HG03469 (cell line): ENCODE measurements around the gene ZMYND12.

Experiments used
- ATAC-seq: cut with Tn5 transposase; IDR thresholded peaks from one replicate; pipeline ENCODE4 v1.9.1; 2021; ENCODE audit warnings: mild to moderate bottlenecking, moderate library complexity, moderate number of reproducible peaks; ENCODE audit not compliant: unreplicated experiment

ZMYND12 gene

DNA sequence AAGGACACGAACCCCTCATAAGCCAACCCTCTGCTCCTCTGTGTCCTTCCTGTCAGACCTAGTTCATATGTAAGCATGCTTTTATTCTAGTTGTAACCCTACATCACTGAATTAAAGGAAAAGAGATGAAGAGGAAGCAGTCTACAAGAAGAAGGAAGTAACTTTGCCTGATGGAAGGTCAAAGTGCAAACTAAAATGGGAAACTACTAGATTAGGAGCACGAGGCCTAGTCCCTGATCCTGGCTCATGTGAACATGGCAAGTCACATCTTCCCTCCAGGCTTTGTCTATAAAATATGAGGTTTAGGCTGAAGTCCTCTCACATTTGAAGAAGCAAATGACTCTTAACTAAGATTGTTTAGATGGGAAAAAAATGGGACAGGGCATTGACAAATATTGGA lies 13.2 kb downstream of the ZMYND12 start:
- no peak for ATAC-seq

DNA sequence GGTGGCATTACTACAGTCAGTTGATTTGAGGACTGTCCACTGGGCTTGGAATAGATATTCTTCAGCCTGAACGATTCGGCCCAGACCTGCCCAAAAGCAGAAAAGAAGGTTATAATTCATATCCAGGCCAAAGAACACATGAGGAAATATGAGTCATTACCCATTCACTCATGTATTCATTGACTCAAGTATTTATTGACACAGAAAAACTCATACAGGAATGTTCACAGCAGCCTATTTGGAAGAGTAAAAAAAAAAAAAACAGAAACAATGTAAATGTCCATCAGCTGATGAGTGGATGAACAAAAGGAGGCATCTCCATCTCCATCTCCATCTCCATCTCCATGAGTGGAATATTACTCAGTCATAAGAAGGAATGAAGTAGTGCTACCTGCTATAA lies 15.9 kb downstream of the ZMYND12 start:
- no peak for ATAC-seq

DNA sequence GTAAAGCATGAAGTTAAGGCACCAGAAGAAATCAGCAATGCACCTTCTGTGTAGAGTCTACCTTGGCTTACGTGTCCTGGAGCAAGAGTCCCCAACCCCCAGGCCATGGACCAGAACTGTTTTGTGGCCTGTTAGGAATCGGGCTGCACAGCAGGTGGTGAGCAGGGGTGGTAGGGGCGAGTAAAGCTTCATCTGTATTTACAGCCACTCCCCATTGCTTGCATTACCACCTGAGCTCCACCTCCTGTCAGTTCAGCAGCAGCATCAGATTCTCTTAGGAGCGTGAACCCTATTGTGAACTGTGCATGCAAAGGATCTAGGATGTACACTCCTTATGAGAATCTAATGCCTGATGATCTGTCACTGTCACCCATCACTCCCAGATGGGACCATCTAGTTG lies 21.5 kb downstream of the ZMYND12 start:
- ATAC-seq, result no peak

DNA sequence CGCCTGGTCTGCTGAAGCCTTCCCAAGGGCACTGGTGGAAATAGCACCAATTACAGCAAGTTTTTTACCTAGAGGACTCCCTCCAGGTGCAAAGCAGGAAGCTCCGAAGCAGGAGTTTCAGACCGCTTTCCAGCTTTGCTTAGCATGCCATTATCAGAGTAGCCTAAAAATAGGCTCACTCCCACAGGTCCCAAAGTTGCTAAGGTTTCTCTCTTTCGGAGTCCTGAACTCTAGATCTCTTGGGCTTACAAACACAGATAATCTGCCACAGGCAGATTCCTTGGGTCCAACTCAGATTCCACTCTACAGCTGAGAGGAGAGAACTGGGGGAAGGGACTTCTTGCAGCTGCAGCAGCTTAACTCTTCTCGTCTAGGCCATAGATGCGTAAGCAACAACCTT lies 22.5 kb downstream of the ZMYND12 start:
- ATAC-seq, result no peak

- ATAC-seq, result no peak
These were observed 23.1 kb downstream of the ZMYND12 start for GRCh38 chr1:42432714-42433113.

DNA sequence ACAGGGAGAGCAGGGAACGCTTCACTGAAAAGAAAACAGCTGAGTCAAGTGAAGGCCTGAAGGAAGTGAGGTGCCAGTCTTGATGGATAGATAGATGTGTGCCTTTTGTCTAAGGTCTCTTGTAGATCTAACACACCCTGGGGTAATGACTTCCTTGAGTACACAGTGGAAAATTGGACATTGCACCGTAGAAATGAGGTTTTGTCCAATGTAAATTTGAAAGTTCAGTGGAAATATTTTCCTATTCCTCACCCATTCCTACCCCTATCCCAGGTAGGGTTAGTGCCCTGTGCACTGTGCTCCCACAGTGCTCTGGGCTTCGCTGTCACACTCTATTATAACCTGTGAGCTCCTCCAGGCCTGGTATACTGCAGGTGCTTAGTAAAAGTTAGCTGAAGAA lies 24.3 kb downstream of the ZMYND12 start:
- ATAC-seq, result no peak

GRCh38 chr1:42430286-42431135 lies 25.3 kb downstream of the ZMYND12 start:
- ATAC-seq, result no peak

GRCh38 chr1:42429603-42430002 lies 26.2 kb downstream of the ZMYND12 start:
- ATAC-seq, result no peak

DNA sequence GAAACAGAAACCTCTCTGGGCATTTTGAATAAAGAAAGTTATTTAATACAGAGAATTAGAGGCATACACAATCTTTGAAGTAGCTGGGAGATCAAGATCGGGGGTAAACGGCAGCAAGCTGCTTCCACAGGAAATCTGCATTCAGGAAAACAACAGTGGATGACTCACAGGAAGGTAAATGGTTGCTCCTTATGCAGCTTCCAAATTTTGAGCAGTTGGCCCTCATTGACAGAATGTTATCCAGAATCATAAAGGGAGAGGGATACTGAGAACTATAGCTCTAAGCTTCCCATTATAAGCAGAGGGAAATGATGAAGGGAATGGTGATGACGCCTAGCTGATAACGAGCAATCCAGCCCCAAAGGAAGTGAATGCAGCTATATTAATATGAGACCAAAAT lies 28.6 kb downstream of the ZMYND12 start:
- no peak for ATAC-seq

DNA sequence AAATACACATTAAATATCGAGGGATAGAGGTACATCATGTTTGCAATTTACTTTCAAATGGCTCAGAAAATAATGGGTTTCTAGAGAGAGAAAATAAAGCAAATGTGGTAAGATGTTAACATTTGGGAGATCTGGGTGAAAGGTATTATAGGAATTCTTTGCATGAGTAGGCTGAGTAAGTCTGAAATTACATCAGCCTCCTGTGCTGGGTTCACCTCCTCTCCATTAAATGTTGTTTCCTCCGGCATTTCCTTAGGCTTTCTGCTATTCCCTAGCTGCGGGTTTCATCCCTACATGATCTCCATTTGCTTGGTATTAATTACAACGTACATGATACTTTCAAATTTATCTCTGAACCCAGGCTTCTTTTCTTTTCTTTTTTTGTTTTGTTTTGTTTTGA lies 31.6 kb downstream of the ZMYND12 start:
- ATAC-seq, result no peak

- no peak for ATAC-seq
These were observed 32.1 kb downstream of the ZMYND12 start for GRCh38 chr1:42423681-42424080.

- no peak for ATAC-seq
These were observed 33.1 kb downstream of the ZMYND12 start for GRCh38 chr1:42422737-42423136.

- no peak for ATAC-seq
These were observed 34.8 kb downstream of the ZMYND12 start for GRCh38 chr1:42420911-42421585.

DNA sequence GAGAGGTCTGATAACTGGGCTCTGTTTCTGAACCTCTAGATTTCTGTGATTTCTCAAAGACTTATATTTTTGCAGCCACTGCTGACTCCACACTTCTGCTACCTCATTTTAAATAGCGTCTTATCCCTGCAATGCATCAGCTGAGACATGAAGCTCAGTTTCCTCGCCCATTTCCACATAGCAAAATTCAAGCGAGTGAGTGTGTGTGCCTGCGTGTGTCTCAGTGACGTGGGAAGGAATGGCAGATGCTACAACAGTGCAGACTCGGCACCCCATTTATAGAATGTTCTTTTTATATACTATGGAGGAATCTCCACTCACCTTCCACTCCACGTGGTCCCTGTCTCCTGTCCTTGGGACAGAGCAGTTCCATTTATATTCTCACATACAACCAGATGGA lies 35.7 kb downstream of the ZMYND12 start:
- no peak for ATAC-seq

GRCh38 chr1:42419126-42419821 lies 36.5 kb downstream of the ZMYND12 start:
- no peak for ATAC-seq

GRCh38 chr1:42418516-42418915 lies 37.3 kb downstream of the ZMYND12 start:
- no peak for ATAC-seq

DNA sequence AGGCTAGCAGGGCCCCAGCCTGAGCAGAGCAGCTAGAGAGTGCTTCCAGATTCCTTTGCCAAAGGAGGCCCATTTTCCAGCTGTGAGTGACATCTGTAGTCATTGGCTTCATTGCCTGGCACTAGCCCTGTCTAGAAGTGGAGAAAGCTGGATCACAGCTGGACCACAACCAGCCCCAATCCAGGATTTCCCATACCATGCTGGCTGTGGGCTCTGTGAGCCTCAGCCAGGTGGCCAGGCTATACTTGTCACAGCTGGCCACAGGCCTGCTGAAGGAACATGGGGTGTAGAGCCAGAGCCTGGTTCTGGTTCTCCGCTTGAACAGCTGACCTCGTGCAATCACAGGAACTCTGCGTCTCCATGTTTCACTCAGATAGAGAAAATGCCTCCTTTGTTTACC lies 38.7 kb downstream of the ZMYND12 start:
- no peak for ATAC-seq

DNA sequence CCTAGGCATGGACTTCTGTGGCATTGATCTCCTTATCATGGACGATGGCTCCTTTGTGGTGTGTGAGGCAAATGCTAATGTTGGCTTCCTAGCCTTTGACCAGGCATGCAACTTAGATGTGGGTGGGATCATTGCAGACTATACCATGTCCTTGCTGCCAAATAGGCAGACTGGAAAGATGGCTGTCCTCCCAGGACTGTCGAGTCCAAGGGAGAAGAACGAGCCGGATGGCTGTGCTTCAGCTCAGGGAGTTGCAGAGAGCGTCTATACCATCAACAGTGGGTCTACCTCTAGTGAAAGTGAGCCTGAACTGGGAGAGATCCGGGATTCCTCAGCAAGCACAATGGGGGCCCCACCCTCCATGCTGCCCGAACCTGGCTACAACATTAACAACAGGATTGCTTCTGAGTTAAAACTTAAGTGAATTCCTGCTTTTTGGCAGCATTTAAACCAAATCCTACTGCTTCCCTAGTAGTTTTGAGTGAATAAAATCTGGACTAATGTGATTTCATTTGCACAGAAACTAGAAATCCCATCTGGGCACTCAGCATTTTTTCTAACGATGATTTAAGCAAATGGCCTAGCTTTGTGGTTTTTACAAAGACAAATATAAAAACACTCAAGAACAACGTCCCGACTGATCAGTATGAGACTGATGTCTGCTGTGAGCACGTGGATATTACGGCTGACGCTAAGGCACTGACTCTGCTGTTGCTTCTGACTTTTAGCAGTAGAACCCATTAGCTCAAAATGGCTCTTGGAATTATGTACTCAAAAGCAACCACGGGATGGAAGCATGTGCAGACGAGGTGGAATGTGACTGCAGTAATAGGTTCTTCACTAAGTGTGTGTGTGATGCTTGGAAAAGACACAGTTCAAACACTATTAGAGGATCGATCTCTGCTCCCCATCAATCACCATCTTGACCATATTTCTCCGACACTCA lies 41.0 kb downstream of the ZMYND12 start:
- no peak for ATAC-seq

DNA sequence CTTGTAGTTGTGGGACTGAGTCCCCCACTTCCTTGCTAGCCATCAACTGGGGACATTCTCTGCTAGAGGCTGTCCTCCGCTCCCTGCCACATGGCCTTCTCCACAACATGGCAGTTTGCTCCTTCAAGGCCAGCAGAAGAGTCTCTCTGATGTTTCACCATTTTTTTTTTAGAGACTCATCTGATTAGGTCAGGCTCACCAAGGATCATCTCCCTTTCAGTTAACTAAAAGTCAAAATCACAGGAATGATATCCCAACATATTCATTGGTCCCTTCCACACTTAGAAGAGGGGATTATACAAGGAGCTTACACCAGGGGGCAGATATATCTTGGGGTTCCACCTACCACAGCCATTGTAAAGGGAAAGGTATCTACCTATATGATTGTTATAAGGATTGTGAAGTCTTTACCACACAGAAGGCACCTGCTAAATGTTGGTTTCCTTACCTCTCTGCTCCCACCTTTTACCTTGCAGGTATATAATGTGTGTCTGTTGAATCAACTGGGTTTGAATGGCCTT lies 51.9 kb downstream of the ZMYND12 start:
- ATAC-seq, result no peak

- ATAC-seq, result no peak
These were observed 56.3 kb downstream of the ZMYND12 start for GRCh38 chr1:42399315-42400100.
